Stromal cell of bone marrow (primary cell): ENCODE data around the gene HMGN3.
"Not testable (repeated sequence)": the region's sequence is repeated elsewhere in the genome, so short reads cannot be mapped to it uniquely, and the experiment has no call there.

ENCODE experiments used
- DNase-seq: peaks from one replicate; pipeline ENCODE4 v3.0.0-alpha.2; 2012; ENCODE audit warnings: low read depth

HMGN3 gene

DNA sequence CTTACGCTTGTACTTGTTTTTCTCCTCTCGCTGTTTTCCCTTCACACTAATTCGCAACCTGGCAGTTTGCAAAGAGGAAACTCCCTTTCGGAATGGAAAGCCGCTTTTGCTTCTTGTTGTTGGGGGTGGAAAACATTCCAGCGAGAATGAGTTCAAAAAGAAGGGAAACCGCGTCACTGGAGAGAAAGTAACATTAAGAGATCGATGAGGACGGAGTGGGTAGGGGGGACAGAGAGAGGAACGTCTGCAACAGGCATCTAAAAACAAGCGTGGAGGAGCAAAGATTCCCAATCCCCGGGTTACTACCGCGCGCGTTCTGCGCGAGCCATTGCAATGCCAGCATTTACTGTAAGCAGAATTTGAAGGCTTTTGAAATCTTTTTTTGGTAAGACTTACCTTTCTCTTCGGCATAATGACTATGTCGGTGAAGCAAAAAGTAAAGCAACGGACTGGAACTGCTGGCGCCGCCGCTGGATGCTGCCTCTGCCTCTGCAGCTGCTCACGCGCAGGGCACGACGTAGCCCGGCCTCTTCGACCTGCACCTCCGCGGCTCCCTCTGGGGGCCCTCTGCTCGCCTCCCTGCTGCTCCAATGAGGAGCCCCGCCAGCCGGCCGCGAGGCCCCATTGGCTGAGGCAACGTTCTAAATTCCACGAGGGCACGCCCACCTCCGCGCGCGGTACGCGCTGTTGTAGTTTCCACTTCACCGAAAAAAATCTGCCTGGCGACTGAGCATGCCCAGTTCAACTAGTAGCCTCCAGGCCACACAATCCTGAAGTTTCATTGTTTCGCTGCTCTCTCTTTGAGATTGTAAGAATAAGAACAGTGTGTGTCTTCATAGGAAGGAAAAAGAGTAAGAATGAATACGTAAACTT lies at the start of gene HMGN3:
HMGN3 (minus strand) TSS at position 533 of the 873 bp plus-strand sequence.
- peak; percentile 90 for DNase-seq

DNA sequence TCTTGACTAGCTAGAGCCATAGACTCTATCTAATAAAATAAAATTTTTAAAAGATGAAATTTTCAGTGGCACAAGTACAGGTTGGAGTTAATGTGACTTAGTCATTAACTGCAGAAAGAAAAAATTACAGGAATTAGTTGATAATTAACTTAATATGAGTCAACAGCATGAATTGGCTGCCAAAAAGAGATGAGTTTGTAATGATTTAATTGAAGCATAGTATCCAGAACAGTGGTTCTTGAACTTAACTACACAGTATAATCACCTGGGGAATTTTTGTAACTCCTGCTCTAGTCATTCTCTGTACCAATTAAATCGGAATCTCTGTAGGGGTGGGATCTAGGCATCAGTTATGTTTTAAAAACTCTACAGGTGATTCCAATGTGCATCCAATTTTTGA lies 46.3 kb upstream of the HMGN3 start:
- DNase-seq, result no peak

DNA sequence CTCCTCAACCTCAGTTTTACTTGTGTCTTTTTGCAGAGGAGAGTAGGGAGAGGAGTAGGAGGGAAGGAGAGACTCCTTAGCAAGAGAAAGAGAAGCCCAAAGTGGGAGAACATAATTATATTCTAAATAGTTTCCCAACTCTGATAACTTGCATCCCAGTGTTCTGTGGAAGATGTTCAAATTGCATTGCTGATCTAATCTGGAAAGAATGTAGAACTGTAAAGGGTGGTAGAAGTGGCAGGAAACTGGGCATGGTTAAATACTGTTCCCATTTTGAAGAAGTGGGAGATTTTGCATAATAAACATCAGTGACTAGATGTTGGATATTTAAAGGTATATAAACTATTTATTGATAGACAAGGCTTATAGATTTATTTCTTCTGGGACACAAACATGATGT lies 42.6 kb upstream of the HMGN3 start:
- peak; percentile 22 for DNase-seq

GRCh38 chr6:79269877-79270276 lies 35.4 kb upstream of the HMGN3 start:
- peak; percentile 76 for DNase-seq

- DNase-seq, result no peak
Observed at GRCh38 chr6:79267128-79267527, 32.6 kb upstream of the HMGN3 start.

DNA sequence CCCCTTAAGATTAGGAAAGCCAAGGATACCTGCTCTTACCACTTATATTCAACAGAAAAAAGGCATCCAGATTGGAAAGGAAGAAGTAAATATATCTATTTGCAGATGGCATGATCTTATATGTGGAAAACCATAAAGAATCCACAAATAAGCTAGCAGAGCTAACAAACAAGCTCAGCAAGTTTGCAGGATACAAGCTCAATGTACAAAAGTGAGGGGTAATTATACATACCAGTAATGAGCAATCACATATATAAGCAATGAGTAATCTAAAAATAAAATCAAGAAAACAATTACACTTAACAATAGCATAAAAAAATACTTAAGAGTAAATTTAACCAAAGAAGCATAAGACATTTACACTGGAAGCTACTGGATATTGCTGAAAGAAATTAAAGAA lies 31.6 kb upstream of the HMGN3 start:
- no peak for DNase-seq

- DNase-seq, result no peak
Observed at GRCh38 chr6:79263359-79263758, 28.9 kb upstream of the HMGN3 start.

GRCh38 chr6:79261666-79262065 lies 27.2 kb upstream of the HMGN3 start:
- DNase-seq, result no peak

GRCh38 chr6:79260772-79261171 lies 26.3 kb upstream of the HMGN3 start:
- DNase-seq, result no peak

DNA sequence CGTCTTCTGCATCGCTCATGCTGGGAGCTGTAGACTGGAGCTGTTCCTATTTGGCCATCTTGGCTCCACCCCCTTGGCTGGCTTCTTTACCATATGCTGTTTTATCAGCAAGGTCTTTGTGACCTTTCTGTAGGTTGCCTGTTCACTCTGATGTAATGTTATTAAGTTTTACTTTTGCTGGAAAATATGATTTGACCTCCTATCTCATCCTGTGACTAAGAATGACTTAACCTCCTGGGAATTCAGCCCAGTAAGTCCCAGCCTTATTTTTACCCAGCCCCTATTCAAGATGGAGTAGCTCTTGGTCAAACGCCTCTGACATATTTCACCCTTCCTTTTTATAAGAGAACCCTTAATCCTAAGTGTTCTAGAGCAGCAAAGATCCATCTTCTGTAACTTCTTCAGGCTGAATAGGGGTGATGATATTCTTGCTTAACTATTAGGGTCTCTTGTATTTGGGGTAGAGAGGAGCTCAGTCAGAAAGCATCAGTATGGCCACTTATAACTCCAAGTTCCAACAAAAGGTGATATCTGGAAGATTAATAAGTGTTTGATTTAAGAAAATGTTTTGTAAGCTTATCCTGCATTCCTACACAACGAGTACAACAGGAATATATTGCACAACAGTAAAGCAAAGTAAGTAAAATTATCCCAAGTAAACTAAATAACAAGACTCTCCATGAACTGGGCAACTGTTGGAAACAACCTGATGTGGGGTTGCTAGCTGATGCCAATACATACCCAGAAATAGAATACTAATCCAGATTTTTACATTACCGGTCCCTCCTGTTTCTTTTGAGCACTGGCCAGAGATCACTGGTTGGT lies 23.1 kb upstream of the HMGN3 start:
- peak; percentile 13 for DNase-seq

DNA sequence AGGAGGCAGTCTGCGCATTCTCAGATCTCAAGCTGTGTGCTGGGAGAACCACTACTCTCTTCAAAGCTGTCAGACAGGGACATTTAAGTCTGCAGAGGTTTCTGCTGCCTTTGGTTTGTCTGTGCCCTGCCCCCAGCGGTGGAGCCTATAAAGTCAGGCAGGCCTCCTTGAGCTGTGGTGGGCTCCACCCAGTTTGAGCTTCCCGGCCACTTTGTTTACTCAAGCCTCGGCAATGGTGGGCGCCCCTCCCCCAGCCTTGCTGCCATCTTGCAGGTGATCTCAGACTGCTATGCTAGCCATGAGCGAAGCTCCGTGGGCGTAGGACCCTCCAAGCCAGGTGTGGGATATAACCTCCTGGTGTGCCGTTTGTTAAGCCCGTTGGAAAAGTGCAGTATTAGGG lies 22.3 kb upstream of the HMGN3 start:
- DNase-seq, result not testable (repeated sequence)

GRCh38 chr6:79255086-79255485 lies 20.6 kb upstream of the HMGN3 start:
- DNase-seq, result not testable (repeated sequence)

GRCh38 chr6:79250559-79250958 lies 16.1 kb upstream of the HMGN3 start:
- DNase-seq, result no peak

DNA sequence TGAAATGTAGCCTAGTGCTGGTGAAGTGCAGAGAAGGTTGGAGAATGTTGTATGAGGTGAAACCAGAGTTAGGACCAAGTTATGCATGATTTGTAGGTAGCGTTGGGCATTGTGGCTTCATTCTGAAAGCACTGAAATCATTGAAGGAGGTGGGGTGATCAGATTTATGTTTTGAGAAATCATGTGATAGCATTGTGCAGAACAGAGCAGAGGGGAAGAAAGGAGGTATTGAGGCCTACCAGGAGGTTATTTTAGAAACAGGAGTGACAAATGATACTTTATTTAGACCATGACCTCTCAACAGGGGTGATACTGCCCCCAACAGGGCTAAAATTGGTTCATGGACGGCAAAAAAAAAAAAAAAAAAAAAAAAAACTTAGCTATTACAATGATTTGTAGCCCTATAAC lies 15.6 kb upstream of the HMGN3 start:
- DNase-seq, result no peak

- DNase-seq, result no peak
Observed at GRCh38 chr6:79249136-79249535, 14.7 kb upstream of the HMGN3 start.

DNA sequence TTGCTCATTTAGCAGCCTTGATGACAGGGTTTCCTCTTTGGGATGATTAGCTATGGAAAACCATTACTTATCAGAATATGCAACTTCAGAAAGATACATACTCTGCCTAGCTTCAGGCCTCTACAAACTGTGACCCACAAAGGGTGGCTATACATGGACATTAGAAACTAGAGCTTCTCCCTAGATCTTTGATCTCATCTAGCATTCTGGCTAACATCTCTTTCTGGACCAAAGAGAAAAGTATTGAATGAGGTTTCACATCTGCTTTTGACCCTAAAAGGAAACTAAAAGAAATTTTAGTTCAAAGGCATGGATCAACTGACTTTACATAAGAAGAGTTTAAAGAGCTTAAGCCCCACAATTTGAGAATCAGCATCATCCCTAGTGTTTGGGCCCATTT lies 12.4 kb upstream of the HMGN3 start:
- no peak for DNase-seq

DNA sequence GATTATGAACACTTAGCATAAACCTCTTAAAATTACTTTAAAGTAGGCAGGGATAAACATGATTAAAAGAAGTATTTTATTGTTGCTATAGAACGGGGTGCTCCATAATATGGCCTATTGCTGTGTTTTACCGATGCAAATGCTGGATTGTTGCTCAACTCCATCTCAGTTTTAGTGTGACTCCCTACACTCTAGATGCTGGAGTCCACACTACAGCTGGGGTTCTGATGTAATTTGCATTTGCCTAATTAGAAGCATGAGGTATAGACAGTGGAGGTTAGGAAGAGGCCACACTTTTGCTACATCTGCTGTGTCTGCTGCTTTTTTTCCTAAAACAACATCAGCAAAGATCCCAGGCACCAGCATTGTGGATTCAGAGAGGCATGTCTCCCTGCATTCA lies 6.7 kb upstream of the HMGN3 start:
- DNase-seq, result no peak

DNA sequence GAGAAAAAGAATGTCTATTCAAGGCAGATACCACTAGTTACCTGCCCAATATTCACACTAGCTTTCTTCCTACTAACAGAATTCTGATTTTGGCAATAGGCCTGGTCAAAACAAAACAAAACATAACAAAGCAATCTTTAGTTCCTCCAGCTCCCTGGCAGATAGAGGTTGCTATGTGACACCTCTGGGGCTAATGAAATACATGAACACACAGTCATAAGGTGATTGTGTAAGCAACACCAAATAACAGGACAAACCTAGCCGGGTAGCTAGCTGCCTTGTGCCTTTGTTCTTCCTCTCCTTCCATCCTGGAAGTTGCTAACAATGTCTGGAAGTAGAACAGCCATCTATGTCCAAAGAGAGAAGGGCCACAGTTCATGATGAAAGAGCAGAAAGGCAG lies 6.0 kb upstream of the HMGN3 start:
- DNase-seq, result no peak

DNA sequence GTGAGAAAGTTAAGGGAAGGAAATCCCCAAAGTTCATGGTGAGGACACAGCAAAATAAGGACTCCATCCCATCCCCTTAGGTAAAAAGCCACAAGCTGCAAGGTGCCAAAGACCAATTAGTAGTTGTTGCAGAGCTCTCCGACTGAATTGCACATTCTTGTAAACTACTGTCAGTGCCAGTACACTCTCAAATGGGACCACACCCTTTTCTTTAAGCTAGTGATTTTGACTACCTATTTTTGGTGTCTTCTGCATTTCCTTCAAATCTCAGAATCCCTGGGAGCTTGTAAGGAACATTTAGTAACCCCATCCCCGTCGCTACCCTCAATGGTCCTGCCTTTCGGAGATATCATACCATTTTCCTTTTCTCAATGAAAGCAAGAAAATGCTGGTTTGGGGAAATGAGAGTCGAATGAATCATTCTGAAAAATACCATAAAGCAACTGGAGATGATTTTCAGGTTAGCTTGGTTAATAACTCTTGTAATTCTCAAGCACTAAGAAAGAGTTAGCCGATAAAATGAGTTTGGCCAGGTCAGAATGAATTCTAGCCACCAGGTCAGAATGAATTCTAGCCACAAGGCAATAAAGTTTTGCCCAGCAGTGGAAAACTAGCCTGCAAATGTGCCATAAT lies 5.2 kb upstream of the HMGN3 start:
- DNase-seq, result no peak

- DNase-seq, result no peak
Observed at GRCh38 chr6:79238919-79239318, 4.4 kb upstream of the HMGN3 start.

- DNase-seq, result no peak
Observed at GRCh38 chr6:79236711-79237110, 2.2 kb upstream of the HMGN3 start.

- peak; percentile 69 for DNase-seq
Observed at GRCh38 chr6:79233611-79234149, 802 bp downstream of the HMGN3 start.
